Stimulated activated CD4-positive, alpha-beta T cell treated with anti-CD3 and anti-CD28 coated beads, Interleukin-2, amount 100 ng/mL, for 48 hours (primary cell): Measurements from ENCODE around the gene TENT4A.

Source experiments
- DNase-seq, 2 donors: peaks; one replicate each; pipeline ENCODE4 v3.0.0-alpha.2; 2020

Gene TENT4A

DNA sequence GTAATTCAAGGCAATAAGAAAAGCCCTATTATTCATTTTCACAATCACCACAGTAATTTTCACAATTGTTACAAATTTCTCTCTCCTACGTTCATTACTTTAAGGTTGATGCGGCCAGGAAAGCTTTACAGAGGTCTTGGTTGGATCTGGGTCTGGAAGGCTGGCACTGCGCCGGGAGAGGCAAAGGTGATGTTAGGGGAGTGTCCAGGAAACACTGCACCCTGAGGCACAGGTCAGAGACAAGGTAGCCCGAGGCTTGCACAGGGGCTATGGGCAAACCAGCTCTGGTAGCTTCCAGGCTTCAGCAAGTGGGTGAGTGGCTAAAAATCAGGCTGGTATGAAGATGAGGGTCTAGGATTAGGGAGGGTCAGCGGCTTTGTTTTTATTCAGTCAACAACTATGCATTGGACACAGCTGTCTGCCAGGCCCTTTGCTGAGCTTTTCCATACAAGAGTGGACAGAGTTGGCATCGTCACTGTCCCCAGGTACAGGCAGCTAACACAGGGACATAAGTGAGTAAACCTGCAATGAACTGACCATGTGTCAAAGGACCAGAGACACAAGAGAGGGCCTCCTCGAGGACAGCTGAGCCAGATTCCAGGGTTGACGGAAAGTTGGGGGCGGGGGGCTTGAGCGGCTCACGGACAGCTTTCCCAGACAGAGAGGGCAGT is 12.4 kb upstream of the TENT4A start:
- no peak for DNase-seq

GRCh38 chr5:6701491-6701890 is 11.7 kb upstream of the TENT4A start:
- DNase-seq = no peak

- DNase-seq = no peak
Measured at GRCh38 chr5:6702633-6703032, 10.6 kb upstream of the TENT4A start.

DNA sequence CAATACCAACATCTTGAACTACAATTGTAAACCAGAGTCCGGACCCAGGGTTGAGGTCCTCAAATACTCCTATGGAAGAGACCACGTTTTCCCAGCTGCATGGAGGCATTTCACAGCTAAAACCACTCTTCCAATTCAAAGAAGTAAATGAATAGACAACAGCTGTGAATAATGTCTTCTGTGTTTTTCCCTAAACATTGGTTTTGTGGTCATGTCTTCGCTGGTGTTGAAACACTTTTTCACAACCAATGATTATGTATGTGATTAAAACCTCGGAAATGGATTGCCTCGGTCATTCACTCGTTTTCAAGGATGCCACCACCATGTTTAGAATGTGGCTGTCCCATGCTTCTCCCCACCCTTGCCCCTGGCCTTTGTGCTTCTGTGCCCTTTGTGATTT is 9.4 kb upstream of the TENT4A start:
- DNase-seq = no peak

DNA sequence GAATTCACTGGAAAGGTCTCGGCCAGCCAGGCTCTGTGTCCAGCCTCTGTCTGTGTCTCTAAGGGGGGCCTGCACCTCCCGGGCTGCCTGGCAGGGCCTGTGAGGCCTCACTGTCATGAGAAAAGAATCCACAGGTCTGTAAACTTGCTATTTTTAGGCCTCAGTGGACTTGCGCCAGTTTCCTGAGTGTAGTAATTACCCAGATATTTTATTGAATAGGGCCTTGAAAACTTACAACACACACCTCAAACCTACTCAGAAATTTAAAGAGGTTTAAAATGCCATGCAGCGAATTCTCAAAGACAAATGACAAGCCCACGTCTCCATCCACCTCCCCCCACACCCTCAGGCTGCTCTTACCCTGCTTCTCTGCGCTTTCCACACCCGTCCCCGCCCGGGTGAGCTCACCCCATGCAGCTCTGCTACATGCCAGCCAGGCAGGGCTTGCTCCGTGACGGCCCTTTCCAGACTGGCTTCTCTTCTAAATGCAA is 8.8 kb upstream of the TENT4A start:
- no peak for DNase-seq

- no peak for DNase-seq
Measured at GRCh38 chr5:6705088-6705487, 8.1 kb upstream of the TENT4A start.

DNA sequence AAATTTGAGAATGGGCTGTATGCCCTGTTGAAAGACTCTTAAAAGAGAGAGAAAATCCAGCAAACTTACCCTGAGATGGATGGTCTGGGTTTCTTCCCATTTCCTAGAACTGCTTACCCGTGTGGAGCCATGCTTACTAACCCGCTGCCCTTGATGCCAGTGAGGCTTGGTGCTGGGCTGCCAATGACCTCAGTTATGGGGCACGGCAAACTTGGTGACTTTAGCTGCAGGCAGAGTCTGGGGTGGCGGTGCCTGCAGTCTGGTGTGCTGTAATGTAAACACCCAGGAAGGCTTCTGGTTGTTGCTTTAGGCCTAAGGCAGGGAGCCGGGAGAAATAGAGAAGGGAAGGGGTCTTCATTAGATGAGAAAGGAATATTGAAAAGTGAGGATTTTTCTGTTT is 7.3 kb upstream of the TENT4A start:
- no peak for DNase-seq

- no peak for DNase-seq
Measured at GRCh38 chr5:6707852-6708251, 5.4 kb upstream of the TENT4A start.

DNA sequence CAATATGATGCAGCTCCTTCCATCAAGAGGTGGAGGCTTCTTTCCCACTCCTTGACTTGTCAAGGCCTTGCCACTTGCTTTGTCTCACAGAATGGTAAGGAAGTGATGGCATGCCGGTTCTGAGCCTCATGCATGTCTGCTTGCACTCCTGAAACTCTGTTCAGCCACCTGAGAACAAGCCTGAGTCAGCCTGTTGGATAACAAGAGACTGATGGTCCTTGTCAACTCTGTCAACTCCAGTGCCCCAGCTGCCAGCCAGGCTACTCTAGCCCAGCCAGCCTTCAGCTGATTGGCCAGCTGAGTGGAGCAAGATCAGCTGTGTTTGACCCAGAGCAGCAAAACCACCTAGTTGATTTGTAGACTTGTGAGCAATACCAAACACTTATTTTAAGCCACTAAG is 4.4 kb upstream of the TENT4A start:
- no peak for DNase-seq

DNA sequence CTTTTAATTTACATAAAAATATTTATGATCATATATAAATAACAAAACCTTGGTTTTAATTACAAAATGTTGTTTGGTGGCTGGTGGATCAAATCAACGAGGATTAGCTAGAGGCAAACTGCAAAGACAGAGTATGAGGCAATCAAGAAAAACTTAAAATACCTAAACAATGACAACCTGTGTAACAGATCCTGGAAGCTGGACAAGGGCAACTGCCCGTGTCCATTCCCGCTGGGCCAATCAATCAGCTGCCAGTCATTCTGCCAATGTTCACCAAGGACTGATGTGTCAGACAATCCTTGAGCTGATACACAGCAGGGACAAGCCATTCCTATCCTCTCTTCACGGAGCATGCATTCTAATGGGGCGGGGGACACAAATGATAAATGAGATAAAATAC is 3.2 kb upstream of the TENT4A start:
- no peak for DNase-seq

DNA sequence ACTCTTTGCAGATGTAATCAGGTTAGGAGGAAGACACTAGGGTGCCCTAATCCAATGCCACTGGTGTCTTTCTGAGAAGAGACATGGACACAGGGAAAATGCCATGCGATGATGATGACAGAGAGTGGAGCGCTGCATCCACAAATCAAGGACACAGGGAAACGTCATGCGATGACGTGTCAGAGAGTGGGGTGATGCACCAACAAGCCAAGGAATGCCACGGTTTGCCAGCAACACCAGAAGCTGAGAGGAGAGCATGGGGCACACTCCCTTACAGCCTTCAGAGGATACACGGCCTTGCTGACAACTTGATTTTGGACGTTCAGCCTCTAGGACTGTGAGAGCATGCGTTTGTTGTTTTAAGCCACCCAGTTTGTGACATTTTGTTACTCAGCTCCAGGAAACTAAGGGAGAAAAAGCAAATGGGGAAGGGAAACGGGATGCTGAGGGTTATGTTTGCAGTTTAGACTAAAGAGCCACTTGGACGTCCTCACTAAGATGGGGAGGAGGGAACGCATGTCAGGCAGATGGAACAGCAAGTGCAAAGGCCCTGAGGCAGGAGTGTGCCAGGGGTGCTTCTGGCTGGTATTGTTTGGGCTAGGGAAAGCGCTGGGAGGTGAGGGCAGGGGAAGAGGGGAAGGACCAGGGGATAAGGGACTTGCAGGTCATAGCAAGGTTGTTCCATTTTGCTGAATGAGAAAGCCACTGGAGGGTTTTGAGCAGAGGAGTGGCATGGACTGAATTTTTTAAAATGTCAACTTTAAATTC is 2.5 kb upstream of the TENT4A start:
- no peak for DNase-seq

DNA sequence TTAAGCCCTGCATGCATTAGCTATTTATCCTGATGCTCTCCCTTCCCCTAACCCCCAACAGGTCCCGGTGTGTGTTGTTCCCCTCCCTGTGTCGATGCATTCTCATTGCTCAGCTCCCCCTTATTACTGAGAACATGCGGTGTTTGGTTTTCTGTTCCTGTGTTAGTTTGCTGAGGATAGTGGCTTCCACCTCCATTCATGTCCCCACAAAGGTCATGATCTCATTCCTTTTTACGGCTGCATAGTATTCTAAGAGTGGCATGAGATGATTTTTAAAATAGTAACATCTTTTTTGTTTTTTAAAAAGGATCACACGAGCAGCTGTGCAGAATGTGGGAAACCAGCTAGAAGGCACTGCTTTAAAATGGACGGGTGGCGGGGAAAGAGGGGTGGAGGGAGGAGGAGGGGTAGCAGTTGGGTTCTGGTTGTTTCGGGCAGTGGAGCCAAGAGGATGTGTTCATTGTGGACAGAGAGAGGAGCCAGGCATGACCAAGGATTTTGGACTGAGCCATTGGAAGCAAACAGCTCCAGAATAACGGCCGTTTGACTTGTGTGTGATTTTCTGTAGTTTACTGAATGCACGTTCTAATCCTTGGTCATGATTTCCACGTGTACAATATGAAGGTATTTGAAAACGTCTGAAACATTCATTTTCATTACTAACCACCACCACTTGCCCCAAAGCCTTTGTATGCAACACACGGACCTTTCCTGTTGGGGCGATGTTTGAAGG is 1.7 kb upstream of the TENT4A start:
- DNase-seq = no peak

GRCh38 chr5:6712142-6712576 is 1.1 kb upstream of the TENT4A start:
- peak; percentile 35 to 42 for DNase-seq

- peak; percentile 94 to 96 for DNase-seq
Measured at GRCh38 chr5:6712577-6713273, 507 bp upstream of the TENT4A start.

- no peak for DNase-seq
Measured at GRCh38 chr5:6714226-6715041, 1.2 kb downstream of the TENT4A start.

GRCh38 chr5:6715271-6715670 is 2.0 kb downstream of the TENT4A start:
- DNase-seq = no peak

GRCh38 chr5:6715758-6716628 is 2.8 kb downstream of the TENT4A start:
- DNase-seq = no peak

GRCh38 chr5:6716629-6717149 is 3.5 kb downstream of the TENT4A start:
- no peak for DNase-seq

DNA sequence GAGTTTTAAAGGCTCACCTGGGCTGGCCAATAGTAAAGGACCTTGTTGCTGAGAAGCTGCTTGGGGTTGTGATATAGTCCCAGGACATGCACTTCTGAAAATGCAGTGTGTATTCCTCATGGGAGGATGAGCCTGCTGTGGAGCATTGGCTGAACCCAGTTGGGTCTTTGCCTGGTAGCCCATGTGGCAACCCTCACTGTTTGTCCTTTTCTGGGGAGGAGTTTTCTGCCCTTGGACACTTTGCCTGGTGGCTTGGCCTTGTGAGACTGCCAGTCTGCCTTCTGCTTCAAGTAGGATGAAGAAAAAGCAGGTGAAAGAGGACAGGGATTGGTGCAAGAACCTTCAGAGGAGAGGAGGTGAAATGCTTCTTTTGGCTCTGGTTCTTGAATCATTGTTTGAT is 4.0 kb downstream of the TENT4A start:
- no peak for DNase-seq

- DNase-seq = no peak
Measured at GRCh38 chr5:6717687-6718086, 4.5 kb downstream of the TENT4A start.

DNA sequence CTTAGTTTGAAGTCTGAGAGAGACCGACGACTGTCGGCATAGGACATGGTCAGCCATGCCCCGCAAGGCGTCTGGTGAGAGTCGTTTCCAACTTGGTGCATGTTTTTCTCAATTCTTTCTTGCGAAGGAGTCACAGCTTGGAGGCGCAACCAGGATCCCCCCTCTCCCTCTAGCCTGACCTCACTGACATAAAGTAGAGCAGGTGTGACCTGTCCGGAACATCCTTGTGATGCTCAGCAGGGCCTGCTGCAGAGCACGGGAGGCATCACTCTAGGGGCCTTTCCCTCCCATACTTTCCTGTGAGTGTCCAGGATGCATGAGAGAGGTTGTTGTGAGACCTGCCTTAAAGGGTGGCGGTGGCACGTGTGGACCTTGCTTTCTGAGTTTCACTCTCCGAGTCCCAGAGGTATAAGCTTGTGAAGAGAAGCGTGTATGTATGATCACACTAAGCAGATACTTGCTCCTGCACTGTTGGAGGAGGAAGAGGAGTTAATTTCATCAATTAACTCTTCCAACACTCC is 5.0 kb downstream of the TENT4A start:
- no peak for DNase-seq
